ENCODE measurements around the gene PPP6R1. TPM values are rescaled to one million over a fixed set of nuclear protein-coding genes. Genes with fewer than 3 reads are reported as not detected.

Gene PPP6R1
- total and polyA plus RNA-seq, 11 donors, result 28.6 to 60.4 (median 41.1) TPM

- peak in 2 of 5 donors; percentile 51 to 53 for DNase-seq
- WGBS, 4 donors, result 37 to 52% (median 43%) methylated on average over 16 to 18 of the region's 18 CpGs
- H3K4me3 ChIP-seq, result peak overlapping the region in 9 of 12 donors; percentile 3 to 72 (median 52)
- ATAC-seq, result peak in 3 of 4 donors; percentile 16 to 71 (median 36)
- no peak for TF ChIP-seq POLR2A (IDR thresholded peaks at IDR 0.05)
- TF ChIP-seq CTCF (IDR thresholded peaks at IDR 0.05), result no peak
- H3K27me3 ChIP-seq, result no peaks in the 10 kb centered on the region
- intact Hi-C loops (cut with DNase I), result loop anchor here in 1 of 10 donors (10.0 kb wide), 1 partner anchor 319 kb away; the partner anchor contains the start of genes ZNF524 and ZNF865
- H3K36me3 ChIP-seq, result peaks cover 0 to 6% (median 0%) of the 10 kb centered on the region in 9 donors
- H3K27ac ChIP-seq, result peak overlapping the region in 11 of 12 donors; percentile 20 to 91 (median 71)
- peaks cover 0 to 27% (median 5%) of the 10 kb centered on the region in 12 donors for H3K4me1 ChIP-seq
- no peaks in the 10 kb centered on the region for H3K9me3 ChIP-seq
These were observed 26.5 kb upstream of the PPP6R1 start for GRCh38 chr19:55285229-55285890.

DNA sequence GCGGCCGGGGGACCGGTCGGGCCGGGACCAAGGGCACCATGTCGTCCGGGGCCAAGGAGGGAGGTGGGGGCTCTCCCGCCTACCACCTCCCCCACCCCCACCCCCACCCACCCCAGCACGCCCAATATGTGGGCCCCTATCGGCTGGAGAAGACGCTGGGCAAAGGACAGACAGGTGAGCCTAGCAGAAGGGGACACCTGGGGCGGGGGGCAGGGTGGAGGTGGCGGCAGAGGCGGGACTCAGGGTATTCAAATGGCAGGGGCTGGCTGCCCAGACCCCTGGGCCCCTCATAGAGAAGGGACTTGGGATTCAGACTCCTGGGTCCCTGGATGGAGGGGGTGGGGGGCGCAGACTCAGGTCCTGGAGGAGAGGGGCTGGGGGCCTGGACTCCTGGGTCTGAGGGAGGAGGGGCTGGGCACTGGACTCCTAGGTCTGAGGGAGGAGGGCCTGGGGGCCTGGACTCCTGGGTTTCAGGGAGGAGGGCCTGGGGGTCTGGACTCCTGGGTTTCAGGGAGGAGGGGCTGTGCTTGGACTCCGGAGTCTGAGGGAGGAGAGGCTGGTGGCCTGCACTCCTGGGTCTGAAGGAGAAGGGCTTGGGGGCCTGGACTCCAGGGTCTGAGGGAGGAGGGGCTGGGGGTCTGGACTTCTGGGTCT is 25.7 kb upstream of the PPP6R1 start:
- Histone ChIP-seq H3K9me3 (no peaks in the 10 kb centered on the region), H3K4me1 (peaks cover 0 to 32% (median 5%) of the 10 kb centered on the region in 12 donors), H3K36me3 (no peaks in the 10 kb centered on the region), H3K4me3 (peak overlapping the region; percentile 10 to 72 (median 53)), H3K27me3 (no peaks in the 10 kb centered on the region), H3K27ac (peak overlapping the region in 11 of 12 donors; percentile 16 to 91 (median 71))
- 20 to 28% (median 20%) methylated on average over 4 to 16 of the region's 16 CpGs; no CpG with 5 or more reads in 1 of the 4 donors for WGBS, 4 donors
- DNase-seq, result no peak
- ATAC-seq, result no peak
- TF ChIP-seq POLR2A (IDR thresholded peaks at IDR 0.05) (no peak), CTCF (IDR thresholded peaks at IDR 0.05) (no peak)
- intact Hi-C loops (cut with DNase I), result loop anchor here in 1 of 10 donors (5.0 to 10.0 kb wide), 3 partner anchors 53 to 320 kb away; partner anchors contain the start of genes KMT5C, TMEM238, ZNF524 and ZNF865

- Histone ChIP-seq H3K4me1 (peaks cover 0 to 39% (median 13%) of the 10 kb centered on the region in 12 donors), H3K36me3 (no peaks in the 10 kb centered on the region), H3K27me3 (no peaks in the 10 kb centered on the region), H3K4me3 (peak within 1 kb of the TSS; percentile 10 to 72 (median 53)), H3K9me3 (no peaks in the 10 kb centered on the region), H3K27ac (peak within 1 kb of the TSS in 11 of 12 donors; percentile 16 to 91 (median 71))
- DNase-seq, result peak in 4 of 5 donors; percentile 59 to 73 (median 66)
- no peak for TF ChIP-seq POLR2A (IDR thresholded peaks at IDR 0.05)
- no peak for TF ChIP-seq CTCF (IDR thresholded peaks at IDR 0.05)
- peak in 1 of 4 donors; percentile 13 for ATAC-seq
- intact Hi-C loops (cut with DNase I), result loop anchor here in 1 of 10 donors (5.0 to 10.0 kb wide), 3 partner anchors 54 to 321 kb away; partner anchors contain the start of genes KMT5C, TMEM238, ZNF524 and ZNF865
- WGBS, 4 donors, result 5 to 15% (median 9%) methylated on average over 14 to 43 of the region's 44 CpGs
These were observed 24.9 kb upstream of the PPP6R1 start, which contains the start of gene BRSK1 for GRCh38 chr19:55283548-55284377. Gene BRSK1 (plus strand): TSS chr19:55283997. CDS start chr19:55284443, 446 bp downstream.
